Nephron progenitor cell (in vitro differentiated cells): ENCODE data around the gene MEN1.

Experiments used
- DNase-seq: peaks from one replicate; pipeline ENCODE4 v3.0.0; 2021
- H3K27ac Mint-ChIP-seq: 2 replicates; pipeline ENCODE4 v1.8.0; 2021; ENCODE audit warnings: mild to moderate bottlenecking, moderate library complexity, mixed read lengths
- H3K27me3 Mint-ChIP-seq: 2 replicates; pipeline ENCODE4 v1.8.0; 2021; ENCODE audit warnings: mild to moderate bottlenecking, low read depth, mixed read lengths; ENCODE audit not compliant: poor library complexity
- H3K36me3 Mint-ChIP-seq: 2 replicates; pipeline ENCODE4 v1.8.0; 2021; ENCODE audit warnings: low read depth, mixed read lengths
- H3K4me1 Mint-ChIP-seq: 2 replicates; pipeline ENCODE4 v1.8.0; 2021; ENCODE audit warnings: mixed read lengths
- H3K4me3 Mint-ChIP-seq: 2 replicates; pipeline ENCODE4 v1.8.0; 2021; ENCODE audit warnings: mild to moderate bottlenecking, moderate library complexity, mixed read lengths
- H3K9me3 Mint-ChIP-seq: 2 replicates; pipeline ENCODE4 v1.8.0; 2021; ENCODE audit warnings: mild to moderate bottlenecking, moderate library complexity, mixed read lengths
- TF ChIP-seq, protein P1 (sequence below): fragments of 200-600 bp; sonication (generic); IDR thresholded peaks from 2 replicates; pipeline ENCODE4 v1.5.0; 2021; ENCODE audit warnings: antibody characterized with exemption

Gene MEN1

DNA sequence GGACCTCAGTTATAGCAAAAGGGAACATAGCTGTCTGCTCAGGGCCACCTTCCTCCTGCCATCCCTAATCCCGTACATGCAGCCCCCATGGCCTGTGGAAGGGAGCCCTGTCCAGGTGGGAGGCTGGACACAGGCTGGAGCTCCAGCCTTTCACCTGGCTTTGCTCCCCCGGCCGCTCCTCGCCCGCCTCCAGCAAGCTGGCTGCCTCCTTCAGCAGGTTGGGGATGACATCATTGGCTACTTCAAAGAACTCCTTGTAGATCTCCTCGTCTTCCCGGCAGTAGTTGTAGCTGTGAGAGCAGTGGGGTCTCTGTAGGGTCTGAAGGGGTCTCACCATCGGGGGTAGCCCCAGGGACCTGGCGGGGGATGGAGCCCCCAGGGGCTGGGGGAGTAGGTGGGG is 4.9 kb downstream of the MEN1 start:
- Mint-ChIP-seq H3K4me3 (no peak overlapping the region), H3K4me1 (peaks cover 25% of the 10 kb centered on the region), H3K27ac (no peak overlapping the region), H3K27me3 (no peaks in the 10 kb centered on the region), H3K9me3 (no peaks in the 10 kb centered on the region), H3K36me3 (peaks cover 27% of the 10 kb centered on the region)
- TF ChIP-seq, protein P1, sequence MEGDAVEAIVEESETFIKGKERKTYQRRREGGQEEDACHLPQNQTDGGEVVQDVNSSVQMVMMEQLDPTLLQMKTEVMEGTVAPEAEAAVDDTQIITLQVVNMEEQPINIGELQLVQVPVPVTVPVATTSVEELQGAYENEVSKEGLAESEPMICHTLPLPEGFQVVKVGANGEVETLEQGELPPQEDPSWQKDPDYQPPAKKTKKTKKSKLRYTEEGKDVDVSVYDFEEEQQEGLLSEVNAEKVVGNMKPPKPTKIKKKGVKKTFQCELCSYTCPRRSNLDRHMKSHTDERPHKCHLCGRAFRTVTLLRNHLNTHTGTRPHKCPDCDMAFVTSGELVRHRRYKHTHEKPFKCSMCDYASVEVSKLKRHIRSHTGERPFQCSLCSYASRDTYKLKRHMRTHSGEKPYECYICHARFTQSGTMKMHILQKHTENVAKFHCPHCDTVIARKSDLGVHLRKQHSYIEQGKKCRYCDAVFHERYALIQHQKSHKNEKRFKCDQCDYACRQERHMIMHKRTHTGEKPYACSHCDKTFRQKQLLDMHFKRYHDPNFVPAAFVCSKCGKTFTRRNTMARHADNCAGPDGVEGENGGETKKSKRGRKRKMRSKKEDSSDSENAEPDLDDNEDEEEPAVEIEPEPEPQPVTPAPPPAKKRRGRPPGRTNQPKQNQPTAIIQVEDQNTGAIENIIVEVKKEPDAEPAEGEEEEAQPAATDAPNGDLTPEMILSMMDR = no peak
- DNase-seq = no peak

GRCh38 chr11:64804346-64805210 is 5.8 kb downstream of the MEN1 start:
- H3K9me3 Mint-ChIP-seq = no peaks in the 10 kb centered on the region
- no peak overlapping the region for H3K27ac Mint-ChIP-seq
- peaks cover 29% of the 10 kb centered on the region for H3K36me3 Mint-ChIP-seq
- no peak for DNase-seq
- TF ChIP-seq, protein P1 = no peak
- H3K4me3 Mint-ChIP-seq = peak overlapping the region; percentile 92
- H3K4me1 Mint-ChIP-seq = peaks cover 25% of the 10 kb centered on the region
- H3K27me3 Mint-ChIP-seq = no peaks in the 10 kb centered on the region

DNA sequence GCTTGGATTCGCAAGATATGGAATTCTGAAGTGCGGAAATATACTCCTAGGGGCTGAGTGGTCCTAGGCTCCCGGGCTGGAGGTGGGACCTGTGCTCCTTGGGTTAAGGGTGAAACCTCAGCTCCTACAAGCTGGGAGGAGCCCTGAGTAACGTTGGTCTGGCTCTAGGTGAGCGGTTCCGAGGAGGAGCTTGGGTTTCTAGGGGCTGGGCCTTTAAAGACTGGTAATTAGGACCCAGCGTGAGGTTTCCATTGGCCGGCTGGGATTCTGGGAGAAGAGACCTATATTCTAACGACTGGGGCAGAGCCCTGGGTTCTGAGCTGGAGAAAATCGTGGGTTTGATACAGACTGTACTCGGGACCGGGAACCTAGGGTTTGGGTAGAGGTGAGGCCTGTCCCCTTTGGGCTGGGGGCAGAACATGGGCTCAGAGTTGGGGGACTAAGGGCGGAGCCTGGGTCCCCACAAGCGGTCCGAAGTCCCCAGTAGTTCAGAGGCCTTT is 6.5 kb downstream of the MEN1 start:
- DNase-seq = no peak

GRCh38 chr11:64803158-64803845 is 7.0 kb downstream of the MEN1 start, which contains the start of gene MAP4K2:
TSS of gene MAP4K2 (minus strand) at chr11:64803214. CDS start at chr11:64803149, 65 bp downstream.
- H3K27ac Mint-ChIP-seq = peak within 1 kb of the TSS; percentile 96
- H3K4me3 Mint-ChIP-seq = peak within 1 kb of the TSS; percentile 92
- peak; percentile 93 for DNase-seq

More for the DNA sequence above, 6.5 kb downstream of the MEN1 start:
- peak overlapping the region; percentile 96 for H3K27ac Mint-ChIP-seq
- H3K27me3 Mint-ChIP-seq = no peaks in the 10 kb centered on the region
- peak overlapping the region; percentile 92 for H3K4me3 Mint-ChIP-seq
- TF ChIP-seq, protein P1 = no peak
- H3K4me1 Mint-ChIP-seq = peaks cover 22% of the 10 kb centered on the region
- H3K9me3 Mint-ChIP-seq = no peaks in the 10 kb centered on the region
- H3K36me3 Mint-ChIP-seq = peaks cover 31% of the 10 kb centered on the region

GRCh38 chr11:64802370-64803157 is 7.8 kb downstream of the MEN1 start:
- TF ChIP-seq, protein P1 = no peak
- peak overlapping the region; percentile 71 for H3K4me3 Mint-ChIP-seq
- no peaks in the 10 kb centered on the region for H3K9me3 Mint-ChIP-seq
- no peak overlapping the region for H3K27ac Mint-ChIP-seq
- no peaks in the 10 kb centered on the region for H3K27me3 Mint-ChIP-seq
- DNase-seq = no peak
- H3K36me3 Mint-ChIP-seq = peaks cover 29% of the 10 kb centered on the region
- H3K4me1 Mint-ChIP-seq = peaks cover 21% of the 10 kb centered on the region

More at GRCh38 chr11:64803158-64803845, 7.0 kb downstream of the MEN1 start, which contains the start of gene MAP4K2:
- TF ChIP-seq, protein P1 = no peak
- Mint-ChIP-seq H3K4me1 (peaks cover 24% of the 10 kb centered on the region), H3K9me3 (no peaks in the 10 kb centered on the region), H3K36me3 (peaks cover 32% of the 10 kb centered on the region), H3K27me3 (no peaks in the 10 kb centered on the region)
